ENCODE data around the gene GINS2. TPM values are rescaled to one million over a fixed set of nuclear protein-coding genes. Genes with fewer than 3 reads are reported as not detected.

Gene GINS2
- 4.2 and 10.6 TPM in 2 replicates for total RNA-seq

GRCh38 chr16:85688586-85689284 lies at the start of gene GINS2:
GINS2 (minus strand) TSS chr16:85688954; CDS start chr16:85688898, 56 bp downstream.

Other genes with a start within 250 kb of the GINS2 start
- 8.1 and 19.2 TPM in 2 replicates for gene GSE1, start 75.6 kb downstream of the GINS2 start, total RNA-seq
- gene C16orf74, start 62.1 kb upstream of the GINS2 start, total RNA-seq, result 17.4 and 21.0 TPM in 2 replicates
- 26.3 and 31.9 TPM in 2 replicates for gene EMC8, start 110.6 kb upstream of the GINS2 start, total RNA-seq
- 504 and 605 TPM in 2 replicates for gene COX4I1, start 110.7 kb upstream of the GINS2 start, total RNA-seq
- gene IRF8, start 210.2 kb upstream of the GINS2 start, total RNA-seq, result under 0.01 TPM in 1 of 2 replicates, not detected in the other

Data from endothelial cell of coronary artery (primary cell).